Memory B cell (primary cell): ENCODE measurements around the gene RHBDF1.
A peak's percentile ranks its signal among the peaks of the same experiment; 100 is the strongest.

Source experiments
- ATAC-seq: fragments of 150-1000 bp; cut with Tn5 transposase; 2 replicates; pipeline ENCODE4 v1.10.0; 2021; ENCODE audit warnings: low read depth, mild to moderate bottlenecking, moderate library complexity
- DNase-seq, 2 donors: peaks; one replicate each; pipeline ENCODE4 v3.0.0; 2022; ENCODE audit warnings: low spot score in 2 of 2
- H3K27ac Mint-ChIP-seq: one replicate; pipeline ENCODE4 v1.8.0; 2022; ENCODE audit warnings: mild to moderate bottlenecking, moderate library complexity, mixed read lengths
- H3K27me3 Mint-ChIP-seq: one replicate; pipeline ENCODE4 v1.8.0; 2022; ENCODE audit warnings: mixed read lengths
- H3K36me3 Mint-ChIP-seq: one replicate; pipeline ENCODE4 v1.8.0; 2022; ENCODE audit warnings: mild to moderate bottlenecking, mixed read lengths
- H3K4me1 Mint-ChIP-seq: one replicate; pipeline ENCODE4 v1.8.0; 2022; ENCODE audit warnings: mixed read lengths
- H3K4me3 Mint-ChIP-seq: one replicate; pipeline ENCODE4 v1.8.0; 2022; ENCODE audit warnings: mild to moderate bottlenecking, moderate library complexity, mixed read lengths
- H3K9me3 Mint-ChIP-seq: one replicate; pipeline ENCODE4 v1.8.0; 2022; ENCODE audit warnings: mixed read lengths

Gene RHBDF1

DNA sequence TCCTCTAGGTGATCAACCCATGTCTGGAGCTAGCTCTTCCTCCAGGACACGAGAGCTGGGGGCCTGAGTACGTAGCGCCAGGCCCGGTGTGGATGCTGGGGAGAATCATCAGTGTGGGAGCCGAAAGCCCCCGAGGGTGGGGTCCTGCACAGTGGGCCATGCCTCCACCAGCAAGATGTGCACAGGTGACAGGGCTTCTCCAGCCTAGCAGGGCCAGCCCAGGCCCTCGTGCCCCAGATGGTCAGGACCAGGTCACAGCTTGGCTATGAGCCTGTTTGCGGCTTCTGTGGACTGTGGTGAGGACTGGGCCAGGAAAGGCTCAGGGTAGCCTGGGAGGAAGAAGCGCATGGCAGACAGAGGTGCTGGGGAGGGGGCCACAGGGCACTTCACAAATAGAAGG, 13.4 kb upstream of the RHBDF1 start:
- no peak for ATAC-seq
- Mint-ChIP-seq H3K36me3 (peaks cover 17% of the 10 kb centered on the region), H3K27ac (peak overlapping the region; percentile 77), H3K9me3 (no peaks in the 10 kb centered on the region), H3K4me3 (no peak overlapping the region), H3K4me1 (peaks cover 16% of the 10 kb centered on the region), H3K27me3 (no peaks in the 10 kb centered on the region)
- DNase-seq, result no peak

DNA sequence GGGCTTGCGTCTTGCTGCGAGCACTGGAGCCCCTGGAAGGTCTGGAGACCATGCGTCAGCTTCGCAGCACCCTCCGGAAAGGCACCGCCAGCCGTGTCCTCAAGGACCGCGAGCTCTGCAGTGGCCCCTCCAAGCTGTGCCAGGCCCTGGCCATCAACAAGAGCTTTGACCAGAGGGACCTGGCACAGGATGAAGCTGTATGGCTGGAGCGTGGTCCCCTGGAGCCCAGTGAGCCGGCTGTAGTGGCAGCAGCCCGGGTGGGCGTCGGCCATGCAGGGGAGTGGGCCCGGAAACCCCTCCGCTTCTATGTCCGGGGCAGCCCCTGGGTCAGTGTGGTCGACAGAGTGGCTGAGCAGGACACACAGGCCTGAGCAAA, 13.0 kb upstream of the RHBDF1 start:
- Mint-ChIP-seq H3K36me3 (peaks cover 17% of the 10 kb centered on the region), H3K27me3 (no peaks in the 10 kb centered on the region), H3K27ac (peak overlapping the region; percentile 83), H3K4me3 (no peak overlapping the region), H3K4me1 (peaks cover 17% of the 10 kb centered on the region), H3K9me3 (no peaks in the 10 kb centered on the region)
- DNase-seq, result no peak
- ATAC-seq, result no peak

DNA sequence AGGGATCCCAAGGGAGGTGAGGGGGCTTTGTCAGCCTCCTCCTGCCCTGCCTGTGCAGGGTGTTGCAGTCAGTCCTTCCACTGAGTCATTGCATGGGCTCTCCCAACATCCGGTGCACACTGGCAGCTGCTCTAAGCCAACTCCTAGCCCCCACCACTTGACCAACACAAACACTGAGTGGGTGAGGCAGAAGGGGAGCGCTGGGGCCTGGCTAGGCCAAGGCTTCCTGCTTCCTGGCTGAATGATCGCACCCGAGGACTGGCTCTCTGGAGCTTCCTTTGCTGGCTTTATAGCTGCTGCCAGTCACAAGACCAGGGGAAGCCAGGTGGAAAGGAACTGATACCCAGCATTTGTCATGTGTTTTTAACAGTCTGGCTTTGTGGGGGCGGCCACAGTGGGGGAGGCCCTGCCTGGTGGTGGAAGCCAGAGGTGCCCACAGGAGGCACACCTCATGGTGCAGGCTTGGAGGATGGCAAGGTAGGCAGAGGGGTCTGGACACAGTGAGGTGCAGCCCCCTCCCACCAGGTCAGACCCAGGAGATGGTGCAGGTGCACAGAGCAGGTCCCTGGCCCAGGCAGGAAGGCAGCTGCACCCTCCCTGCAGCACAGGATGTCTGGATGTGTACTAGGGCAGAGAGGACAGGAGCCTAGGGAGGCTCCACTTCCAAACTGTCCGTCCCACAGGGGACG, 12.4 kb upstream of the RHBDF1 start:
- H3K4me1 Mint-ChIP-seq, result peaks cover 18% of the 10 kb centered on the region
- peak overlapping the region; percentile 32 for H3K4me3 Mint-ChIP-seq
- peaks cover 17% of the 10 kb centered on the region for H3K36me3 Mint-ChIP-seq
- ATAC-seq (peak; percentile 95), DNase-seq (peak; percentile 51 to 55)
- H3K27me3 Mint-ChIP-seq, result no peaks in the 10 kb centered on the region
- peak overlapping the region; percentile 83 for H3K27ac Mint-ChIP-seq
- no peaks in the 10 kb centered on the region for H3K9me3 Mint-ChIP-seq

DNA sequence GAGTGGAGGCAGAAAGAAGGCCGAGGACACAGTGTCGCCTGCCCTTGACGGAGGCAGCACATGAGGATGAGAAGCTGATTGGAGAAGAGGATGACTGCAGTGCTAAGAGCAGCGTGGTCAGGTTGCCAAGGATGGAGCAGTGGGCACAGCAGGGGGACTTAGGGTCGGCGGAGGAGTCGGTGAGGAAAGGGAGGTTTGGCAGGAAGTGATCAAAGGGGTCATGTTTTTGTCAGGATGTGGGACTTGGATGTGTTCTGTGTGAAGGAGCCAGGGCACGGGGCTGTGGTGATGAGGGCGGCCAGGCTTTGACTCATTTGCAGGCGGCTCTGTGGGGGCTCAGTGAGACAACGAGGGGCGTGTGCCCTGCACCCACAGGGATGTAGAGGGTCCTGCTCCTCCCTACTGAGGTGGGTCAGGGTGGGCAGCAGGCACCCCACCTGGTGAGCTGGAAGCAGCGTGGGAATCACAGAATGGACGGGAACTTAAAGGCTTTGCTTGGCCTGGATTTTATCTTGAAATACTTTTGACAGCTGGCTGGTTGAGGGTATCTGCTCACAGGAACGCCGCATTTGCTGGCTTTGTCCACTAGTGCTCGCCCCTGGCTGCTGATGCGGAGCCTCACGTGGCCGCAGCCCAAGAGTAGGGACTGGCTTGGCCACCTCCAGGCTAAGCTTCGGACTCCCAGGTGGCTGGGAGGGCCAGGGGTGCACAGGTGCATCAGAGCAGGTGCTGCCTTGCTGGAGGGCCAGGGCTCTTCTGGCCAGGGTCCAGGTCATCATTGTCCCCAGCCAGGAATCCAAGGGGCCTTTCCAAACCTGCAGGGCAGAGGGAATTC, 11.6 kb upstream of the RHBDF1 start:
- ATAC-seq (no peak), DNase-seq (no peak)
- peaks cover 23% of the 10 kb centered on the region for H3K4me1 Mint-ChIP-seq
- H3K27me3 Mint-ChIP-seq, result no peaks in the 10 kb centered on the region
- peaks cover 17% of the 10 kb centered on the region for H3K36me3 Mint-ChIP-seq
- peak overlapping the region; percentile 31 for H3K4me3 Mint-ChIP-seq
- peak overlapping the region; percentile 83 for H3K27ac Mint-ChIP-seq
- no peaks in the 10 kb centered on the region for H3K9me3 Mint-ChIP-seq

DNA sequence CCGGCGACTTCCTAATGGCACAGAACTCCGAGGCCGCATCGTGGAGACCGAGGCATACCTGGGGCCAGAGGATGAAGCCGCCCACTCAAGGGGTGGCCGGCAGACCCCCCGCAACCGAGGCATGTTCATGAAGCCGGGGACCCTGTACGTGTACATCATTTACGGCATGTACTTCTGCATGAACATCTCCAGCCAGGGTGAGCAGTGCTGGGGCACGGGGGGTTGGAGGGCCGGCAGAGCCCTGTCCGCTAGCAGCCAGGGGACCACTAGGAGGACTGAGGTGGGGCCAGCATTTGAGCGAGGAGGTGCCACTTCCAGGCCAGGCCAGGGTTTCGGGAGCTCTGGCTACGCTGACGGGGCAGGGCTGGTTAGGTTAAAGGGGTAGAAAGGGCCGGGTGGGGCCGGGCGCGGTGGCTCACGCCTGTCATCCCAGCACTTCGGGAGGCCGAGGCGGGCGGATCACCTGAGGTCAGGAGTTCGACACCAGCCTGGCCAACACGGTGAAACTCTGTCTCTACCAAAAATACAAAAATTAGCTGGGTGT, 10.7 kb upstream of the RHBDF1 start:
- Mint-ChIP-seq H3K4me1 (peaks cover 28% of the 10 kb centered on the region), H3K4me3 (no peak overlapping the region), H3K36me3 (peaks cover 17% of the 10 kb centered on the region), H3K27ac (peak overlapping the region; percentile 83), H3K27me3 (no peaks in the 10 kb centered on the region), H3K9me3 (no peaks in the 10 kb centered on the region)
- ATAC-seq, result no peak
- DNase-seq, result no peak

DNA sequence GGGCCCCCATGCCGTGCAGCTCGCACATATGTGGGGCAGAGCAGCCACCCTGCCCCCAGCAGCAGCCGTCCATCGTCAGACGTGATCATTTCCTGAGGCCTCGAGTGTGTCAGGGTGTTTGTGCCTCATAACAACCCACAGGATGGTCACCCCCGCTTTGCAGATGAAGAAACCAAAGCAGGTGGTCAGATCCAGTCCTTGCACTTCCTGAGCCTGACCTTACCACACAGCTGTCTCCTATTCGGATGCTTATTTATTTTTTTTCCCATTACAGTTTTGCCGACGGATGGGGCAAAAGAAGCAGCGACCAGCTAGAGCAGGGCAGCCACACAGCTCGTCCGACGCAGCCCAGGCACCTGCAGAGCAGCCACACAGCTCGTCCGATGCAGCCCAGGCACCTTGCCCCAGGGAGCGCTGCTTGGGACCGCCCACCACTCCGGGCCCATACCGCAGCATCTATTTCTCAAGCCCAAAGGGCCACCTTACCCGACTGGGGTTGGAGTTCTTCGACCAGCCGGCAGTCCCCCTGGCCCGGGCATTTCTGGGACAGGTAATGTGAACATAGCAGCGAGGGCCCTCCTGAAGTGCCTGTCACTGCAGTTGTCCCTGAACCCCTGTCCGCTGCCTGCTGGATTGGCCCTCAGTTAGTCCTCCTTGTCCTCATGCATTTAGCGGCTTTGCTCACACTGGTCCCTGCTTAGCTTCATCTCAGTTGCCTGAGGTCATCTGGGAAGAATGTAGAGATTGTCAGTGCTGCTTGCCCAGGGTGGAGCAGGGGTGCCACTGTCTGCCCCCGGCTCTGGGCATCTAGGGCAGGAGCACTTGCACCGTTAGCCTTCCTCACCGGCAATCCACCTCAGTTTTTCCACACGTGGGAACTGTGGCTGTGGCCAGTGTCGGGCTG, 7.0 kb upstream of the RHBDF1 start:
- ATAC-seq (no peak), DNase-seq (no peak)
- no peak overlapping the region for H3K27ac Mint-ChIP-seq
- peak overlapping the region; percentile 89 for H3K4me3 Mint-ChIP-seq
- peaks cover 29% of the 10 kb centered on the region for H3K4me1 Mint-ChIP-seq
- H3K27me3 Mint-ChIP-seq, result peaks cover 1% of the 10 kb centered on the region
- H3K9me3 Mint-ChIP-seq, result no peaks in the 10 kb centered on the region
- H3K36me3 Mint-ChIP-seq, result peaks cover 11% of the 10 kb centered on the region

DNA sequence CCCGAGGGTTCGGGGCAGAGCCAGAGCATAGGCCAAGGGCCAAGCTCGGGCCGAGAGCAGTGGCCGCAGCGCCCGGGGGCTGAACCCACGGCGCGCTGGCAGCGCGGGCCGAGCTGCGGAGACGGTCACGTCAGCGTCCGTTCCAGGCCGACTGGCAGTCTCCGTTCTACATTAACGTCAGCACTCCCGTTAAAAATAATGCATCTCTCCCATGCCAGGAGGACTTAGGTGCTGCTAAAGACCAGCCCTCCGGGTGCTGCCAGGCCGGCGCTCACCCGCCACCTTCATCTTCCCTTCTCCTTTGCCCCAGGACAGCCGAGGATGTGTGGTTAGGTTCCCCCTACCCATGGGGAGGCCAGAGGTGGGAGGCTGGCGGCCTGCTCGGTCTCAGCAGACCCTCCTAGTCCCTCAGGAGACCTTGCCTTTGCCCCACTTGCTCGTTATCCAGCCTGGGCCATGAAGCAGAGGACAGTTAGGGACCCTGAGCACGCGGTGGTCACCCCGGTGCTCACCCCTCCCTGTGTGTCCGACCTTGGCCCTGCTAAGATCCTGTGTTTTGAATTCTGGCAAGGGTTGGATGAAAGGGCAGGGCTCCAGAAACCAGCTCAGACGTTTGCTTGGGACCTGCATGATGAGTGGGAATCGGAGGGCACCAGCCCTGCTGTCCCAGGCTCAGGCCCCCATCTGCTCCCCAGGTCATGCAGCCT, 6.2 kb upstream of the RHBDF1 start:
- Mint-ChIP-seq H3K4me3 (peak overlapping the region; percentile 89), H3K9me3 (no peaks in the 10 kb centered on the region), H3K36me3 (peaks cover 8% of the 10 kb centered on the region), H3K4me1 (peaks cover 24% of the 10 kb centered on the region), H3K27me3 (peaks cover 4% of the 10 kb centered on the region), H3K27ac (peak overlapping the region; percentile 87)
- ATAC-seq (peak; percentile 21), DNase-seq (no peak)

DNA sequence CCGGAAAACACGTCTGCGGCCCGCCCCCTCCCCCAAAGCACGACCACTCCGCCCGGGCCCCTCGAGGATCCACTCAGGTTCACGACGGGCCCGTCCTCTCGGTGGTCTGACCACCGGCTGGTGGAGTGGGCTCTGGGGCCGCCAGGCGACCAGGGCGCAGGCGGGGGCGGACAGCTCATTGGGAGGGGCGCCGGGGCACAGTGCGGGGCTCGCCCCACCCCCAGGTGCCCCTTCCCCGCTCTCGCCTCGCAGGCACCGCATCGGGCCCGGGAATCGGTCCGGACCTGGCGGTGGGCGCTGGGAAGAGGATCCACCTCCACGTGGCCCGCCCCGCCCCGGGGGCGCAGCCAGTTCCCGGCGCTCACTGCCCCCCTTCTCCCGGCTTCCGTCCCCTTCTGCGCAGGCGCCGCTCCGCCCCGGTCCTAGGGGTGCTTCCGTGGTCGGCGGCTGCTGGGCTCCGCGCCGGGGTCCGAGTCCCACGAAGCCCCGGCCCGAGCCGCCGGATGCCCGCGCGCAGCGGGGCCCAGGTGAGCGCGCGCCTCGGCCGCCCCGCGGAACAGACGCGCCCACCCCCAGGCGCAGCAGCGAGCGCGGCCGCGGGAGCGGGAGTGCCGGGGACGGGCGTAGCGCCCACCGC, 5.5 kb upstream of the RHBDF1 start, which contains the start of gene MPG:
TSS of gene MPG (plus strand) at position 419 of the 637 bp plus-strand sequence. CDS start at position 504, 85 bp downstream.
- Mint-ChIP-seq H3K4me1 (peaks cover 25% of the 10 kb centered on the region), H3K27me3 (peaks cover 6% of the 10 kb centered on the region), H3K36me3 (peaks cover 4% of the 10 kb centered on the region), H3K9me3 (no peaks in the 10 kb centered on the region), H3K27ac (peak within 1 kb of the TSS; percentile 87), H3K4me3 (peak within 1 kb of the TSS; percentile 89)
- DNase-seq, result peak; percentile 77 to 80
- peak; percentile 86 for ATAC-seq

DNA sequence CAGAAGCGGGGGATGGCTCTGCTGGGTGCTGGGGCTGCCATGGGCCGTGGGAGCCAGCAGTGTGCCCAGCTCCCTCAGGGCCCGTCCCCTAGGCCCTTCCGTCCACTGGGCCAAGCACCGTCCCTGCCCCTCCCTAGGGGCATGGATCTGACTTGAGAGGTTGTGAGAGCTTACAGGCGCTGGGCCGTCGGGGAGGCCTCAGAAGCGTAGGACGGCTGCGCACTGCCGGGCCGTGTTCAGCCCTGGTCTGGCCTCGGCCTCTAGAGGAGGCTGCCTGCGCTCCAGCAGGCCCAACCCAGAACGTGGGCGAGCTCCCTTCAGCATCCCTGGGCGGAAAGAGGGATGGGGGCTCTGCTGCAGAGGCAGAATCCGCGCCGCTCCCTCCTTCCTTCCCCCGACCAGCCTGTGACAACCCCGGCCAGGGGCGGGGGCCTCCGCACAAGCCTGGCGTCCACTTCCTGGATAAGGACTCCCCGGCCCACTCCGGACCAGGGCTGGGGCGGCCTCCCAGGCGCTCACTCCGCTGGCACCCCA, 4.9 kb upstream of the RHBDF1 start:
- Mint-ChIP-seq H3K27me3 (peaks cover 7% of the 10 kb centered on the region), H3K27ac (no peak overlapping the region), H3K36me3 (peaks cover 2% of the 10 kb centered on the region), H3K9me3 (no peaks in the 10 kb centered on the region), H3K4me3 (peak overlapping the region; percentile 79), H3K4me1 (peaks cover 27% of the 10 kb centered on the region)
- DNase-seq (peak; percentile 19 to 44), ATAC-seq (peak; percentile 35)

DNA sequence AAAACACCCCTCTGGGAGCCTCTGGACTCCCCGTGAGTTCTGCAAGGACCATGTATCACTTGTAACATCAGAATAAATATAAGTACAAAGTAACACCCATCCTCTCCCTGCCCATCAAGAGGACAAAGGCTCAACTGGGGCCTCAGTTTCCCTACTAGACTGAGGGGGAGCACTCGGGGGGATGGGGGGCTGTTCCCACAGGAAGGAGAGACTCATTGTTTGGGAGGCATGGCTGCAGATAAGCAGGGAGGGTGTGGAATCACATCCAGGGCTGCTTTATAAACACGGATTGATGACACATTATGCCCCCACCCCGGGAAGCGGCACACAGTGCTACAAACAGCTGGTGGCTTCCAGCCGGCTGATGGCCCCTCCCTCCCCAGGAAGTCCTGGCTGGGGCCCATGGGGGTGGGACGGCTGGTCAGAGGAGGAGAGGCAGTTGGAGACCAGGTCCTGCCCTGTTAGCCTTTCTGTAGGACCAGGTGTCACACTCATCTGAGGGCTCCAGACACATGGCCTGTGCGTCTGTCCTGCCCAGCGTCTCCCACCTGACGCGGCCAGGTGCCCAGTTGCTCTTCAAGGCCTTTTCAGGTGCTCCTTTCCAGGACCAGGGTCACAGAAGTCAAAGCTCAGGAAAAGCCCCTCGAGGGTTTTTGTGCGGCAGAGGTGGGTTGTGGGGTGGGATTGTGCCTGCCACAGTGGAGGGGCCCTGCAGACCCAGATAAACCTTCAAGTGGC, 4.3 kb upstream of the RHBDF1 start:
- Mint-ChIP-seq H3K9me3 (no peaks in the 10 kb centered on the region), H3K27ac (peak overlapping the region; percentile 38), H3K27me3 (peaks cover 7% of the 10 kb centered on the region), H3K4me3 (peak overlapping the region; percentile 79), H3K4me1 (peaks cover 27% of the 10 kb centered on the region), H3K36me3 (peaks cover 2% of the 10 kb centered on the region)
- DNase-seq (no peak), ATAC-seq (no peak)

DNA sequence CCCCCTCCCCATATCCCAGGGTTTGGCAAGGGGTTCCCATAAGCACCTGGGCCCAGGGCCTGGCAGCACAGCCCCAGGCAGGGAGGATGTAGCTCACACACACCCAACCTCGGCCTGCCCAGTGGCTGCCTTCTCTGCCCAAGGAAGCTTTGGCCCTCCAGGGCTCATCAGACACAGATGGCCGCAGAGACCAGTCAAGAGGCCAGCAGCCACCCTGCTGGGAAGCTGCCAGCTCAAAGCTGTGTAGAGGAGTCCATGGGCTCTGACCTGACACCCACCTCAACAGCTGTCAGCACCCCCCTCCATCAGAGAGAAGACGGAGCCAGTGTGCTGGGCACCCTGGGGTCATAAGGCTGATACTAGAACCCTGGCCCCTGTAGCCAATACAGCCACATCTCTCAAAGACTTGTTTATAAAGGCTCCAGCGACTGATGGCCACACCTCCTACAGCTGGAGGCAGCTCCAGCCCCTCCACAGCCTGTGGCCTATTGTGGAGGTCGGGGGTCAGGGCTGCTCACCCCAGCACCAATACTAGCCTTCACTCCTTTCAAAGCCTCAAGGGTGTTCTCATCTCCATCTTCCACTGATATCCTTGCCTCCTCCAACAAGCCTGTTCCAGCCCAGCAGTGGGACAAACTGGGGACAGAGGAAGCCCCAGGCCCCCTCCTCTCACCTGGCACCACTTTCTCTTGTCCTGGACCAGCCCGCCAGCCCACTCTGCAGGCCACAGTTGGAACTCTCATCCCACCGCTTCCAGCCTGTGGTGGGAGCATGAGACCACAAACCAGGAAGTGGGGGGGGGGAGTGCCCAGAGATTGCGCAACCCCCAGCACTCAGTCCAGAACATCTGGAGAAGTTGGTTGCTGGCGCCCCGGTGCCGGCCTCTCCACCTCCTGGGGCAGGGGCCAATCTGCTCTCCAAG, 3.4 kb upstream of the RHBDF1 start:
- H3K27ac Mint-ChIP-seq, result no peak overlapping the region
- DNase-seq, result no peak

More for the DNA sequence above, 3.4 kb upstream of the RHBDF1 start:
- Mint-ChIP-seq H3K27me3 (peaks cover 7% of the 10 kb centered on the region), H3K9me3 (no peaks in the 10 kb centered on the region), H3K4me1 (peaks cover 24% of the 10 kb centered on the region), H3K4me3 (no peak overlapping the region), H3K36me3 (no peaks in the 10 kb centered on the region)
- ATAC-seq, result no peak
